Stimulated activated CD4-positive, alpha-beta T cell treated with anti-CD3 and anti-CD28 coated beads, Interleukin-2, amount 100 ng/mL, for 4 hours (primary cell): ENCODE measurements around the gene IFT88.
"Not testable (repeated sequence)": the region's sequence is repeated elsewhere in the genome, so short reads cannot be mapped to it uniquely, and the experiment has no call there.

Source experiments
- DNase-seq: peaks from one replicate; pipeline ENCODE4 v3.0.0-alpha.2; 2020; ENCODE audit warnings: low read depth

IFT88 gene

GRCh38 chr13:20636079-20636478 lies 69.1 kb downstream of the IFT88 start:
- DNase-seq: no peak

GRCh38 chr13:20637811-20638210 lies 70.9 kb downstream of the IFT88 start:
- DNase-seq: no peak

GRCh38 chr13:20647758-20648157 lies 80.8 kb downstream of the IFT88 start:
- DNase-seq: no peak

GRCh38 chr13:20652946-20653345 lies 86.0 kb downstream of the IFT88 start:
- DNase-seq: no peak

- DNase-seq: no peak
Observed at GRCh38 chr13:20654156-20654555, 87.2 kb downstream of the IFT88 start.

GRCh38 chr13:20658451-20659040 lies 91.6 kb downstream of the IFT88 start:
- DNase-seq: no peak

- DNase-seq: no peak
Observed at GRCh38 chr13:20664351-20664750, 97.4 kb downstream of the IFT88 start.

- no peak for DNase-seq
Observed at GRCh38 chr13:20666948-20667347, 100.0 kb downstream of the IFT88 start.

- DNase-seq: no peak
Observed at GRCh38 chr13:20667857-20668437, 101.0 kb downstream of the IFT88 start.

- DNase-seq: no peak
Observed at GRCh38 chr13:20669162-20669561, 102.2 kb downstream of the IFT88 start.

- DNase-seq: no peak
Observed at GRCh38 chr13:20671789-20672188, 104.8 kb downstream of the IFT88 start.

- DNase-seq: no peak
Observed at GRCh38 chr13:20672772-20673171, 105.8 kb downstream of the IFT88 start.

- DNase-seq: no peak
Observed at GRCh38 chr13:20673715-20674114, 106.8 kb downstream of the IFT88 start.

- DNase-seq: no peak
Observed at GRCh38 chr13:20676213-20676612, 109.3 kb downstream of the IFT88 start.

GRCh38 chr13:20678606-20679005 lies 111.6 kb downstream of the IFT88 start:
- DNase-seq: not testable (repeated sequence)

- no peak for DNase-seq
Observed at GRCh38 chr13:20679879-20680278, 112.9 kb downstream of the IFT88 start.

- DNase-seq: no peak
Observed at GRCh38 chr13:20680416-20681080, 113.6 kb downstream of the IFT88 start.

GRCh38 chr13:20681481-20681880 lies 114.5 kb downstream of the IFT88 start:
- DNase-seq: not testable (repeated sequence)

GRCh38 chr13:20682061-20682460 lies 115.1 kb downstream of the IFT88 start:
- no peak for DNase-seq

- DNase-seq: no peak
Observed at GRCh38 chr13:20684041-20684440, 117.1 kb downstream of the IFT88 start.

GRCh38 chr13:20684546-20684945 lies 117.6 kb downstream of the IFT88 start:
- DNase-seq: no peak

- no peak for DNase-seq
Observed at GRCh38 chr13:20685092-20685491, 118.1 kb downstream of the IFT88 start.

- DNase-seq: no peak
Observed at GRCh38 chr13:20686167-20686566, 119.2 kb downstream of the IFT88 start.
